Endothelial cell of umbilical vein (primary cell): ENCODE measurements around the gene FSIP1. TPM values are rescaled to one million over a fixed set of nuclear protein-coding genes. Genes with fewer than 3 reads are reported as not detected.

ENCODE experiments used
- BruUV-seq: library from RNA; stranded (reverse); fragments of 400-500 nt; replicated peaks from 2 replicates; lab custom pipeline; 2021; lab: Mats Ljungman, UMichigan
- CTCF ChIA-PET: fragments of 300-600, 350-600 bp; sonication (Branson Sonifier 250); formaldehyde crosslinking; loops from one replicate; lab custom pipeline; 2021; ENCODE audit warnings: antibody characterized with exemption, inconsistent platforms; lab: Charles Lee
- POLR2A ChIA-PET: fragments of 300-600, 350-600 bp; sonication (Branson Sonifier 250); formaldehyde crosslinking; loops from one replicate; lab custom pipeline; 2021; ENCODE audit warnings: antibody characterized with exemption, inconsistent platforms; lab: Charles Lee
- DNase-seq: peaks from one replicate; pipeline ENCODE4 v3.0.0-alpha.2; 2011; ENCODE audit warnings: low read depth, low spot score
- FAIRE-seq: peaks from 2 replicates; lab custom pipeline; 2011; peaks lifted over from hg19 to GRCh38; lab: Jason Lieb, UNC
- H2AFZ ChIP-seq: 2 replicates; pipeline ENCODE4 v1.6.0; 2012; ENCODE audit warnings: low read depth, low read length, control low read depth, inconsistent platforms
- H3K27ac ChIP-seq: 2 replicates; pipeline ENCODE4 v1.5.1; 2011; ENCODE audit warnings: low read depth, mild to moderate bottlenecking, control low read depth, low read length, moderate library complexity; ENCODE audit not compliant: insufficient read depth
- H3K27me3 ChIP-seq, 2 experiments: 2 replicates each; pipeline versions ENCODE4 v1.6.0 to v1.6.1; 2011; ENCODE audit warnings: low read length in 2 of 2, mixed read lengths in 1 of 2; ENCODE audit not compliant: control insufficient read depth in 2 of 2, insufficient read depth in 2 of 2
- H3K36me3 ChIP-seq, 2 experiments: 2 replicates in 1 of 2; 3 replicates in 1 of 2; pipeline ENCODE4 v1.5.1; 2011; ENCODE audit warnings: low read length in 2 of 2, mild to moderate bottlenecking in 1 of 2, moderate library complexity in 1 of 2; ENCODE audit not compliant: control insufficient read depth in 2 of 2, insufficient read depth in 2 of 2; ENCODE audit errors: extremely low read depth in 1 of 2
- H3K4me1 ChIP-seq: 3 replicates; pipeline ENCODE4 v1.5.1; 2011; ENCODE audit warnings: mild to moderate bottlenecking, low read length; ENCODE audit not compliant: control insufficient read depth, insufficient read depth; ENCODE audit errors: extremely low read depth
- H3K4me2 ChIP-seq: 2 replicates; pipeline ENCODE4 v1.6.1; 2011; ENCODE audit warnings: low read length, control low read depth, mixed read lengths; ENCODE audit not compliant: insufficient read depth
- H3K4me3 ChIP-seq, 3 experiments: fragments of 200-600 bp in 1 of 3; sonication (generic), shearing (Covaris generic) in 1 of 3; replicated peaks in 1 of 3; 2 replicates each; pipeline ENCODE4 v1.5.1; 2011 to 2016; ENCODE audit warnings: control low read depth in 3 of 3, low read length in 3 of 3, mild to moderate bottlenecking in 2 of 3, inconsistent platforms in 1 of 3, low read depth in 1 of 3, moderate library complexity in 1 of 3; ENCODE audit not compliant: insufficient read depth in 1 of 3
- H3K79me2 ChIP-seq: 2 replicates; pipeline ENCODE4 v1.6.0; 2012; ENCODE audit warnings: low read length, inconsistent platforms; ENCODE audit not compliant: control insufficient read depth, insufficient read depth
- H3K9ac ChIP-seq: replicated peaks from 2 replicates; pipeline ENCODE3; 2011; ENCODE audit warnings: low read length, control low read depth; ENCODE audit not compliant: insufficient read depth; ENCODE audit errors: extremely low read depth
- H3K9me1 ChIP-seq: replicated peaks from 3 replicates; pipeline ENCODE4 v1.6.0; 2011; ENCODE audit warnings: mild to moderate bottlenecking, low read length; ENCODE audit not compliant: control insufficient read depth, insufficient read depth; ENCODE audit errors: extremely low read depth
- H3K9me3 ChIP-seq: replicated peaks from 2 replicates; pipeline ENCODE4 v1.5.1; 2012; ENCODE audit warnings: low read length, inconsistent platforms; ENCODE audit not compliant: control insufficient read depth, insufficient read depth
- H4K20me1 ChIP-seq: replicated peaks from 2 replicates; pipeline ENCODE3; 2011; ENCODE audit warnings: mild to moderate bottlenecking, low read length; ENCODE audit not compliant: control insufficient read depth, insufficient read depth; ENCODE audit errors: extremely low read depth
- EZH2 ChIP-seq: IDR thresholded peaks from 2 replicates; pipeline ENCODE4 v1.6.1; 2012; ENCODE audit warnings: borderline replicate concordance, low read depth, mild to moderate bottlenecking, moderate library complexity, low read length, inconsistent platforms; ENCODE audit not compliant: severe bottlenecking
- GATA2 ChIP-seq: IDR thresholded peaks from 2 replicates; pipeline ENCODE4 v1.7.0; 2011; ENCODE audit warnings: low read depth, mild to moderate bottlenecking, moderate library complexity, mixed read lengths, low read length; ENCODE audit not compliant: insufficient read length, insufficient read depth
- POLR2A ChIP-seq: IDR thresholded peaks from 2 replicates; pipeline ENCODE4 v1.6.1; 2012; ENCODE audit warnings: low read depth, mild to moderate bottlenecking, control low read depth, low read length
- dilution Hi-C: fragments of 300-500 bp; cut with MboI; formaldehyde crosslinking; loops from one replicate; pipeline ENCODE4 v1.15.0; 2019; ENCODE audit warnings: low sequenced_read_pairs; ENCODE audit not compliant: extremely low pct_ligation_motif_present
- intact Hi-C: fragments of 100-400 bp; cut with micrococcal nuclease; formaldehyde crosslinking; loops from one replicate; pipeline ENCODE4 v1.10.0; 2022
- polyA plus RNA-seq, 4 experiments: library from polyadenylated mRNA; depleted of rRNA in 3 of 4; stranded (reverse) in 3 of 4; unstranded in 1 of 4; fragments of >200 nt; gene quantifications; 2 replicates each; pipeline versions ENCODE4 v1.2.1 to v1.2.3, GENCODE V29; 2011 to 2012; ENCODE audit warnings: missing spikeins in 1 of 4
- total RNA-seq: library from RNA; stranded (reverse); gene quantifications from 2 replicates; pipeline ENCODE4 v1.2.3, GENCODE V29; 2021
- TF ChIP-seq, protein P1 (sequence below), 2 donors: IDR thresholded peaks; 1 replicate in 1 of 2; 2 replicates in 1 of 2; pipeline ENCODE4 v1.5.1; 2011; ENCODE audit warnings: low read length in 2 of 2, mild to moderate bottlenecking in 2 of 2, moderate library complexity in 2 of 2, control low read depth in 1 of 2, inconsistent platforms in 1 of 2, low read depth in 1 of 2; ENCODE audit not compliant: insufficient read depth in 1 of 2; ENCODE audit errors: extremely low read depth in 1 of 2

FSIP1 gene
- total and polyA plus RNA-seq, 2 donors (not counting 3 experiments of a cell fraction or from before 2014, with no cell fraction given), result 0.23 to 1.1 TPM

DNA sequence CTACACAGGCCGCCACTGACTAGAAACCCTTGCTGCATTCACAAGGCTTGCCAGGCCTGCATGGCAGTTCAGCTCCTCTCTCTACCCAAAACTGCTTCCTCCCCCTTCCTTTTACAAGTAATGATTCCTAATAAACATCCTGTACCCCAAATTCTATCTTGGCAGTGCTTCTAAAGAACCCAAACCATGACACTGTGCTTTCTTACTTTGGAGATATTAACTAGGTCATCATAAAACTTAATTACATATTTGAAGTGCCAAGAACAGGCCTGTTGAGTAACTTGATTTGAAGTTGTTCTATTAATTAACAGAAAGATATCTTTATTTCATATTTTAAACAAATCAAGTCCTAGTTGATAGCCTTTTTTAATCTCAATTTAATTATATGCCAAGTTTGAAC, 113.4 kb downstream of the FSIP1 start:
- Histone ChIP-seq H2AFZ (no peak overlapping the region), H3K27ac (no peak overlapping the region), H4K20me1 (no peaks in the 10 kb centered on the region), H3K9me3 (no peaks in the 10 kb centered on the region), H3K4me2 (no peak overlapping the region), H3K79me2 (no peaks in the 10 kb centered on the region), H3K9me1 (no peaks in the 10 kb centered on the region), H3K9ac (no peak overlapping the region), H3K4me3 (no peak overlapping the region), H3K36me3 (no peaks in the 10 kb centered on the region), H3K27me3 (no peaks in the 10 kb centered on the region), H3K4me1 (peaks cover 17% of the 10 kb centered on the region)
- ChIA-PET CTCF (interaction anchor here (1.3 to 1.8 kb wide), 3 partner anchors 16 to 87 kb away, joined by 3 to 5 read pairs (median 4); no protein-coding TSS in a partner anchor), POLR2A (no interaction called here)
- no TSS peak for BruUV-seq
- DNase-seq, result no peak
- intact Hi-C loops (no loop called here), dilution Hi-C loops (no loop called here)
- no peak for FAIRE-seq
- TF ChIP-seq, protein P1, sequence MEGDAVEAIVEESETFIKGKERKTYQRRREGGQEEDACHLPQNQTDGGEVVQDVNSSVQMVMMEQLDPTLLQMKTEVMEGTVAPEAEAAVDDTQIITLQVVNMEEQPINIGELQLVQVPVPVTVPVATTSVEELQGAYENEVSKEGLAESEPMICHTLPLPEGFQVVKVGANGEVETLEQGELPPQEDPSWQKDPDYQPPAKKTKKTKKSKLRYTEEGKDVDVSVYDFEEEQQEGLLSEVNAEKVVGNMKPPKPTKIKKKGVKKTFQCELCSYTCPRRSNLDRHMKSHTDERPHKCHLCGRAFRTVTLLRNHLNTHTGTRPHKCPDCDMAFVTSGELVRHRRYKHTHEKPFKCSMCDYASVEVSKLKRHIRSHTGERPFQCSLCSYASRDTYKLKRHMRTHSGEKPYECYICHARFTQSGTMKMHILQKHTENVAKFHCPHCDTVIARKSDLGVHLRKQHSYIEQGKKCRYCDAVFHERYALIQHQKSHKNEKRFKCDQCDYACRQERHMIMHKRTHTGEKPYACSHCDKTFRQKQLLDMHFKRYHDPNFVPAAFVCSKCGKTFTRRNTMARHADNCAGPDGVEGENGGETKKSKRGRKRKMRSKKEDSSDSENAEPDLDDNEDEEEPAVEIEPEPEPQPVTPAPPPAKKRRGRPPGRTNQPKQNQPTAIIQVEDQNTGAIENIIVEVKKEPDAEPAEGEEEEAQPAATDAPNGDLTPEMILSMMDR (IDR thresholded peaks at IDR 0.05; ENCODE audit: extremely low read depth in 1 of 2, insufficient read depth in 1 of 2, low read depth in 1 of 2, low read length in 2 of 2), result no peak

DNA sequence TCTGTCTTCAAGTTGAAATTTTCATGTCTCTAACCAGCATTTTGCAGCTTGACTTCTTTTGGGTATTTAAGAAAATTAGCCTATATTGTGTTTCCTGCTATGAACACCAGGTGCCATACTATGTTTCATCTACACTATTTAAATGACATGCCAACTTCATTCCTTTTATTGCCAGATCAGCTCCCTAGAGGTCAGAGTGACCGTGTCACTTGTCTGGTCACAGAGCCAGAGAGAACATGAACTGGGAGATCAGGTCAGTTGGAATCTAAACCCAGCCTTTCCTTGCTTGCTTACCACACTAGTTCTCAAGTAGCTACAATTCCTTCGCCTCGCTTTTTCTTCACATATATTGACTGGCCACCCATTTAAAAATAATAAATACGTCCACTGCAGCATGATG, 114.2 kb downstream of the FSIP1 start:
- POLR2A ChIA-PET, result no interaction called here
- Histone ChIP-seq H3K36me3 (no peaks in the 10 kb centered on the region), H3K9ac (no peak overlapping the region), H3K9me3 (no peaks in the 10 kb centered on the region), H4K20me1 (no peaks in the 10 kb centered on the region), H3K4me3 (no peak overlapping the region), H2AFZ (no peak overlapping the region), H3K27ac (no peak overlapping the region), H3K27me3 (no peaks in the 10 kb centered on the region), H3K4me1 (peaks cover 17% of the 10 kb centered on the region), H3K79me2 (no peaks in the 10 kb centered on the region), H3K9me1 (no peaks in the 10 kb centered on the region), H3K4me2 (no peak overlapping the region)
- no peak for TF ChIP-seq GATA2
- no peak for TF ChIP-seq EZH2
- no peak for TF ChIP-seq POLR2A
- FAIRE-seq (no peak), DNase-seq (no peak)
- dilution Hi-C loops, result no loop called here
- intact Hi-C loops, result no loop called here
- CTCF ChIA-PET, result interaction anchor here (1.0 to 1.5 kb wide), 3 partner anchors 17 to 88 kb away, joined by 3 to 5 read pairs (median 3); no protein-coding TSS in a partner anchor
- BruUV-seq, result no TSS peak
